Prostate gland (tissue), 2 donors: ENCODE measurements around the gene ACOX3.

Source experiments
- POLR2A ChIP-seq: fragments of 450-650 bp; IDR thresholded peaks from one replicate; pipeline ENCODE4 v1.6.1; 2016; ENCODE audit warnings: antibody characterized with exemption, mild to moderate bottlenecking
- POLR2AphosphoS5 ChIP-seq: sonication (generic); formaldehyde crosslinking; IDR thresholded peaks from one replicate; pipeline ENCODE4 v1.6.1; 2017; ENCODE audit warnings: antibody characterized with exemption
- TF ChIP-seq, protein P1 (sequence below), 4 experiments: fragments of 200-600 bp in 2 of 4; fragments of 450-650 bp in 2 of 4; sonication (generic) in 2 of 4; IDR thresholded peaks; 1 replicate in 3 of 4; 2 replicates in 1 of 4; pipeline ENCODE4 v1.5.1; 2016 to 2019; ENCODE audit warnings: antibody characterized with exemption in 4 of 4, mild to moderate bottlenecking in 2 of 4, moderate library complexity in 2 of 4

DNA sequence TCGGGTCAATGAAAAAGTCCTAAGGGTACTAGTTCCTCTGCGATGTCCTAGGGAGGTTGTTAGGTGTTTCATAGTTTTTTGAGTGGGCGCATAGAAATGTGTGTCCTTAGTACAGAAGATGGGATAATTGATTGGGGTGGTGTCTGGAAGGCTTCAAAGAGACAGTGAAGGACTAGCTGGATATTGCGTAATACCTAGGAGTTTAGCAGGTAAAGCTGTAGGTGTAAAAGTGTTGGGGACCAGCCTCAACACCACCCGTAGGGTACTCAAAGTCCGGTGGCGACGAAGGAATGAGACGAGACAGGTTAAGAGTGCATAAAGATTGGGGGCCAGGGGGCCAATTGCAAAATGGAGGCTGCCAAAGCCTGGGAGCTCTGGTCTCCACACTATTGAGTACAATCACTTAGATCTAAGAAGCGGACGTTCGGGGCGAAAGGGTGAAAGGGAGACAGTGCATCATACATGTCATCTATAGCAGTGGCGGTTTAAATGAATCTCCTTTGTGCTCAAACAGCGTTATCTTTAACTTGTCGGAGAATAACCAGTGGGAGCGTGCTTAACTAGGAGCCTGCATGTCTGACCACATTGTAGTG, 1.1 kb upstream of the ACOX3 start:
- no peak for TF ChIP-seq POLR2A
- TF ChIP-seq, protein P1, sequence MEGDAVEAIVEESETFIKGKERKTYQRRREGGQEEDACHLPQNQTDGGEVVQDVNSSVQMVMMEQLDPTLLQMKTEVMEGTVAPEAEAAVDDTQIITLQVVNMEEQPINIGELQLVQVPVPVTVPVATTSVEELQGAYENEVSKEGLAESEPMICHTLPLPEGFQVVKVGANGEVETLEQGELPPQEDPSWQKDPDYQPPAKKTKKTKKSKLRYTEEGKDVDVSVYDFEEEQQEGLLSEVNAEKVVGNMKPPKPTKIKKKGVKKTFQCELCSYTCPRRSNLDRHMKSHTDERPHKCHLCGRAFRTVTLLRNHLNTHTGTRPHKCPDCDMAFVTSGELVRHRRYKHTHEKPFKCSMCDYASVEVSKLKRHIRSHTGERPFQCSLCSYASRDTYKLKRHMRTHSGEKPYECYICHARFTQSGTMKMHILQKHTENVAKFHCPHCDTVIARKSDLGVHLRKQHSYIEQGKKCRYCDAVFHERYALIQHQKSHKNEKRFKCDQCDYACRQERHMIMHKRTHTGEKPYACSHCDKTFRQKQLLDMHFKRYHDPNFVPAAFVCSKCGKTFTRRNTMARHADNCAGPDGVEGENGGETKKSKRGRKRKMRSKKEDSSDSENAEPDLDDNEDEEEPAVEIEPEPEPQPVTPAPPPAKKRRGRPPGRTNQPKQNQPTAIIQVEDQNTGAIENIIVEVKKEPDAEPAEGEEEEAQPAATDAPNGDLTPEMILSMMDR (IDR thresholded peaks at IDR 0.05): no peak
- TF ChIP-seq POLR2AphosphoS5: no peak
